Smooth muscle cell of the umbilical artery (primary cell): Measurements from ENCODE around the gene C16orf46. TPM values are rescaled to one million over a fixed set of nuclear protein-coding genes. Genes with fewer than 3 reads are reported as not detected.

Experiments used
- total RNA-seq: library from RNA; depleted of rRNA; stranded (reverse); fragments of >200 nt; gene quantifications from 2 replicates; pipeline ENCODE4 v1.2.3, GENCODE V29; 2014

Gene C16orf46
- total RNA-seq = 0.30 and 0.42 TPM in 2 replicates

GRCh38 chr16:81077076-81077940 is at the start of gene C16orf46:
C16orf46 (minus strand) TSS chr16:81077238; CDS start chr16:81063955, 13,283 bp downstream.

GRCh38 chr16:81095953-81096714 is 19.1 kb upstream of the C16orf46 start, which contains the start of gene GCSH:
GCSH (minus strand) TSS chr16:81096395; CDS start chr16:81096278, 117 bp downstream.

DNA sequence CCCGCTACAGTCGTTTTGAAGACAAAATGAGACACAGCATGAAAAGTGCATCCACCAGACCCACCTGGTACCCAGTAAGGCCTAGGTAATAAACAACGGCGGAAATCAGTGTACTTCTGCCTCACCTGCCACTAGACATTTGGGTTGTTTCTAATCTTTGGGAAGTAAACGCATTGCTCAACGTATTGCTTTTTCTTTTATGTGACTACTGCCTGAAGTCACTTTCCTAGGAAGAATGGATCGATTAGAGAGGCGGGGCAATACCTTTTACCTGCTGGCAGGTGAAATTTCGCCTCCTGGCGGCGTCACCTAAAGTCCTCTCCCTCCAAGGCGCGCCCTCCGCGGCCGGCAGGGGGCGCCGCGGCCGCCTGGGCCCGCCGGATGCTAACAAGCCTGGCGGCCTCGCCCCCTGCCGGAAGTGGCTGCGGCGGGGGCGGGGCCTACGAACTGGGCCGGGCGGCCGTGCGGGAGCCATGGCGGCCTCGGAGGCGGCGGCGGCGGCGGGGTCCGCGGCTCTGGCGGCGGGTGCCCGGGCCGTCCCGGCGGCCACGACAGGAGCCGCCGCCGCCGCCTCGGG is 41.6 kb downstream of the C16orf46 start, which contains the start of gene ATMIN:
TSS of gene ATMIN (plus strand) at position 445 of the 577 bp plus-strand sequence. CDS start at position 474, 29 bp downstream.

Other genes starting within 250 kb of the C16orf46 start
- 38.1 and 44.2 TPM in 2 replicates for gene CMC2, start 70.4 kb downstream of the C16orf46 start, total RNA-seq
- 13.1 and 36.1 TPM in 2 replicates for gene CENPN, start 70.0 kb downstream of the C16orf46 start, total RNA-seq
- 49.3 and 50.0 TPM in 2 replicates for gene ATMIN, start 41.4 kb downstream of the C16orf46 start, total RNA-seq
- 11.6 and 16.0 TPM in 2 replicates for gene GCSH, start 19.2 kb upstream of the C16orf46 start, total RNA-seq
- not detected in 2 replicates for gene BCO1, start 161.5 kb upstream of the C16orf46 start, total RNA-seq
- gene GAN, start 237.7 kb upstream of the C16orf46 start, total RNA-seq = 11.9 and 16.0 TPM in 2 replicates